ENCODE data around the gene LHPP. TPM values are rescaled to one million over a fixed set of nuclear protein-coding genes. Genes with fewer than 3 reads are reported as not detected.
A peak's percentile ranks its signal among the peaks of the same experiment; 100 is the strongest.

LHPP gene
- total and polyA plus RNA-seq, 10 donors: 16.8 to 36.8 (median 23.5) TPM

- TF ChIP-seq POLR2A (IDR thresholded peaks at IDR 0.05) (no peak), POLR2AphosphoS5 (IDR thresholded peaks at IDR 0.05) (no peak), CTCF (IDR thresholded peaks at IDR 0.05 in 8 of 11, conservative IDR thresholded peaks at IDR 0.05 in 3 of 11) (no peak)
- Histone ChIP-seq H3K4me3 (no peak overlapping the region), H3K27ac (peak overlapping the region in 3 of 8 donors; percentile 94 to 97 (median 95)), H3K36me3 (peaks cover 0 to 63% (median 0%) of the 10 kb centered on the region in 6 donors), H3K4me1 (peaks cover 48 to 100% (median 86%) of the 10 kb centered on the region in 6 donors), H3K9me3 (no peaks in the 10 kb centered on the region), H3K27me3 (replicated peaks in 1 of 7) (no peaks in the 10 kb centered on the region)
- WGBS, 5 donors: 81 to 88% (median 84%) methylated on average over 6 of the region's 6 CpGs
- DNase-seq: no peak
- intact Hi-C loops (cut with DNase I; ENCODE audit: low total_unique reads): no loop called here
These were observed 194.9 kb downstream of the LHPP start for GRCh38 chr10:124656541-124656940.

- peak; percentile 77 for DNase-seq
- peak overlapping the region in 1 of 8 donors; percentile 10 for H3K4me3 ChIP-seq
- no peaks in the 10 kb centered on the region for H3K9me3 ChIP-seq
- peak overlapping the region in 6 of 8 donors; percentile 37 to 80 (median 73) for H3K27ac ChIP-seq
- peaks cover 0 to 66% (median 1%) of the 10 kb centered on the region in 6 donors for H3K36me3 ChIP-seq
- no peaks in the 10 kb centered on the region for H3K27me3 ChIP-seq (replicated peaks in 1 of 7)
- WGBS, 5 donors: 34 to 61% (median 44%) methylated on average over 9 of the region's 9 CpGs
- TF ChIP-seq POLR2AphosphoS5 (IDR thresholded peaks at IDR 0.05) (peak in 2 of 3 donors; percentile 29 to 46), CTCF (IDR thresholded peaks at IDR 0.05 in 8 of 11, conservative IDR thresholded peaks at IDR 0.05 in 3 of 11) (no peak), POLR2A (IDR thresholded peaks at IDR 0.05) (no peak)
- intact Hi-C loops (cut with DNase I; ENCODE audit: low total_unique reads): no loop called here
- H3K4me1 ChIP-seq: peaks cover 38 to 98% (median 73%) of the 10 kb centered on the region in 6 donors
These were observed 196.2 kb downstream of the LHPP start for GRCh38 chr10:124657806-124658205.

- H3K9me3 ChIP-seq: no peaks in the 10 kb centered on the region
- H3K36me3 ChIP-seq: peaks cover 0 to 66% (median 10%) of the 10 kb centered on the region in 6 donors
- H3K27ac ChIP-seq: peak overlapping the region; percentile 6 to 80 (median 61)
- H3K4me3 ChIP-seq: no peak overlapping the region
- no peaks in the 10 kb centered on the region for H3K27me3 ChIP-seq (replicated peaks in 1 of 7)
- TF ChIP-seq POLR2AphosphoS5 (IDR thresholded peaks at IDR 0.05) (peak in 2 of 3 donors; percentile 5 to 39), CTCF (IDR thresholded peaks at IDR 0.05 in 8 of 11, conservative IDR thresholded peaks at IDR 0.05 in 3 of 11) (no peak)
- intact Hi-C loops (cut with DNase I; ENCODE audit: low total_unique reads): no loop called here
- peak; percentile 67 for DNase-seq
- peaks cover 32 to 98% (median 65%) of the 10 kb centered on the region in 6 donors for H3K4me1 ChIP-seq
- WGBS, 5 donors: 88 to 97% (median 94%) methylated on average over 8 to 12 of the region's 12 CpGs
These were observed 197.1 kb downstream of the LHPP start for GRCh38 chr10:124658591-124659242.

GRCh38 chr10:124659380-124659779, 197.8 kb downstream of the LHPP start:
- WGBS, 5 donors: 52 to 84% (median 69%) methylated on average over 2 of the region's 2 CpGs
- no peaks in the 10 kb centered on the region for H3K9me3 ChIP-seq
- TF ChIP-seq POLR2AphosphoS5 (IDR thresholded peaks at IDR 0.05) (no peak), POLR2A (IDR thresholded peaks at IDR 0.05) (no peak), CTCF (IDR thresholded peaks at IDR 0.05 in 8 of 11, conservative IDR thresholded peaks at IDR 0.05 in 3 of 11) (no peak)
- DNase-seq: no peak
- peaks cover 0 to 66% (median 12%) of the 10 kb centered on the region in 6 donors for H3K36me3 ChIP-seq
- peak overlapping the region in 6 of 8 donors; percentile 6 to 80 (median 73) for H3K27ac ChIP-seq
- intact Hi-C loops (cut with DNase I; ENCODE audit: low total_unique reads): no loop called here
- H3K4me1 ChIP-seq: peaks cover 28 to 98% (median 62%) of the 10 kb centered on the region in 6 donors
- H3K4me3 ChIP-seq: no peak overlapping the region
- H3K27me3 ChIP-seq (replicated peaks in 1 of 7): no peaks in the 10 kb centered on the region

All from spleen (tissue), 11 donors.